IPS-18a (cell line): ENCODE data around the gene PCDHGB7.

ENCODE experiments used
- H3K27ac ChIP-seq: one replicate; pipeline ENCODE4 v1.5.1; 2013; ENCODE audit warnings: low read length
- H3K27me3 ChIP-seq: one replicate; pipeline ENCODE4 v1.6.1; 2013; ENCODE audit warnings: mild to moderate bottlenecking, low read length; ENCODE audit not compliant: control insufficient read depth, insufficient read depth
- H3K36me3 ChIP-seq: one replicate; pipeline ENCODE4 v1.6.1; 2013; ENCODE audit warnings: low read depth, low read length; ENCODE audit not compliant: control insufficient read depth
- H3K4me1 ChIP-seq: one replicate; pipeline ENCODE4 v1.6.1; 2013; ENCODE audit warnings: low read depth, low read length; ENCODE audit not compliant: control insufficient read depth
- H3K4me3 ChIP-seq: one replicate; pipeline ENCODE4 v1.5.1; 2013; ENCODE audit warnings: low read length
- H3K9ac ChIP-seq: one replicate; pipeline ENCODE4 v1.6.1; 2013; ENCODE audit warnings: mild to moderate bottlenecking, low read length, moderate library complexity
- H3K9me3 ChIP-seq: one replicate; pipeline ENCODE4 v1.6.1; 2013; ENCODE audit warnings: low read depth, low read length; ENCODE audit not compliant: control insufficient read depth

Gene PCDHGB7

GRCh38 chr5:141440341-141440740 is 22.9 kb downstream of the PCDHGB7 start:
- H3K9ac ChIP-seq = no peak overlapping the region
- H3K9me3 ChIP-seq = no peaks in the 10 kb centered on the region
- H3K27ac ChIP-seq = no peak overlapping the region
- no peaks in the 10 kb centered on the region for H3K4me1 ChIP-seq
- no peaks in the 10 kb centered on the region for H3K27me3 ChIP-seq
- H3K4me3 ChIP-seq = no peak overlapping the region
- no peaks in the 10 kb centered on the region for H3K36me3 ChIP-seq

GRCh38 chr5:141441571-141442170 is 24.2 kb downstream of the PCDHGB7 start:
- H3K9ac ChIP-seq = no peak overlapping the region
- no peak overlapping the region for H3K27ac ChIP-seq
- no peaks in the 10 kb centered on the region for H3K36me3 ChIP-seq
- H3K4me3 ChIP-seq = no peak overlapping the region
- no peaks in the 10 kb centered on the region for H3K9me3 ChIP-seq
- H3K27me3 ChIP-seq = no peaks in the 10 kb centered on the region
- H3K4me1 ChIP-seq = no peaks in the 10 kb centered on the region

GRCh38 chr5:141465351-141465750 is 47.9 kb downstream of the PCDHGB7 start:
- Histone ChIP-seq H3K9me3 (no peaks in the 10 kb centered on the region), H3K27me3 (no peaks in the 10 kb centered on the region), H3K4me1 (no peaks in the 10 kb centered on the region), H3K27ac (no peak overlapping the region), H3K36me3 (no peaks in the 10 kb centered on the region), H3K9ac (no peak overlapping the region), H3K4me3 (no peak overlapping the region)
